ENCODE measurements around the gene PCED1B. TPM values are rescaled to one million over a fixed set of nuclear protein-coding genes. Genes with fewer than 3 reads are reported as not detected.

The PCED1B gene
- total and polyA plus RNA-seq, 4 donors: 0.55 to 3.6 (median 1.9) TPM

- Histone ChIP-seq H3K4me1 (ENCODE audit: control insufficient read depth, insufficient read depth, low read length) (no peaks in the 10 kb centered on the region), H3K36me3 (ENCODE audit: control insufficient read depth, insufficient read depth, low read length) (no peaks in the 10 kb centered on the region), H3K4me3 (ENCODE audit: low read depth, low read length) (no peak overlapping the region), H3K9me3 (ENCODE audit: control insufficient read depth, insufficient read depth, low read length) (peaks cover 2% of the 10 kb centered on the region), H3K27ac (ENCODE audit: low read depth, low read length) (no peak overlapping the region), H3K27me3 (ENCODE audit: control insufficient read depth, insufficient read depth, low read length) (no peaks in the 10 kb centered on the region)
- WGBS (ENCODE audit: insufficient coverage): 40% methylated on average over 1 of the region's 3 CpGs
- DNase-seq (ENCODE audit: low read depth in 4 of 6, low spot score in 6 of 6): peak in 2 of 6 donors; percentile 16 to 20
Observed at GRCh38 chr12:47155457-47156166, 76.2 kb downstream of the PCED1B start.

GRCh38 chr12:47156167-47156736, 76.8 kb downstream of the PCED1B start:
- WGBS (ENCODE audit: insufficient coverage): 58% methylated on average over 2 of the region's 2 CpGs
- Histone ChIP-seq H3K36me3 (ENCODE audit: control insufficient read depth, insufficient read depth, low read length) (no peaks in the 10 kb centered on the region), H3K27ac (ENCODE audit: low read depth, low read length) (no peak overlapping the region)

DNA sequence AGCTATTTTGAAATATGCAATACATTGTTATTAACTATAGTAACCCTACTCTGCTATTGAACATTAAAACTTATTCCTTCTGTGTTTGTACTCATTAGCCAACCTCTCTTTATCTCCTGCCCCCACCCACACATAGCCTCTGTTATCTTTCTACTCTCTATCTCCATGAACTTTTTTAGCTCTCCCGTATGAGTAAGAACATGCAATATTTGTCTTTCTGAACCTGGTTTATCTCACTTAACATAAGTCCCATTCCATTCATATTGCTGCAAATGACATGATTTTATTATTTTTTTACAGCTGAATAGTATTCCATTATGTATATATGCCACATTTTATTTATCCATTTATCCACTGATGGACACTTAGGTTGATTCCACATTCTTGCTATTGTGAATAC, 79.4 kb downstream of the PCED1B start:
- WGBS (ENCODE audit: insufficient coverage): no CpG with 5 or more reads among the region's 1 CpG
- Histone ChIP-seq H3K36me3 (ENCODE audit: control insufficient read depth, insufficient read depth, low read length) (no peaks in the 10 kb centered on the region), H3K27me3 (ENCODE audit: control insufficient read depth, insufficient read depth, low read length) (no peaks in the 10 kb centered on the region)

More at GRCh38 chr12:47156167-47156736, 76.8 kb downstream of the PCED1B start:
- no peak overlapping the region for H3K4me3 ChIP-seq (ENCODE audit: low read depth, low read length)
- DNase-seq (ENCODE audit: low read depth in 4 of 6, low spot score in 6 of 6): peak in 2 of 6 donors; percentile 3 to 11
- peaks cover 2% of the 10 kb centered on the region for H3K9me3 ChIP-seq (ENCODE audit: control insufficient read depth, insufficient read depth, low read length)
- no peaks in the 10 kb centered on the region for H3K27me3 ChIP-seq (ENCODE audit: control insufficient read depth, insufficient read depth, low read length)
- H3K4me1 ChIP-seq (ENCODE audit: control insufficient read depth, insufficient read depth, low read length): no peaks in the 10 kb centered on the region

DNA sequence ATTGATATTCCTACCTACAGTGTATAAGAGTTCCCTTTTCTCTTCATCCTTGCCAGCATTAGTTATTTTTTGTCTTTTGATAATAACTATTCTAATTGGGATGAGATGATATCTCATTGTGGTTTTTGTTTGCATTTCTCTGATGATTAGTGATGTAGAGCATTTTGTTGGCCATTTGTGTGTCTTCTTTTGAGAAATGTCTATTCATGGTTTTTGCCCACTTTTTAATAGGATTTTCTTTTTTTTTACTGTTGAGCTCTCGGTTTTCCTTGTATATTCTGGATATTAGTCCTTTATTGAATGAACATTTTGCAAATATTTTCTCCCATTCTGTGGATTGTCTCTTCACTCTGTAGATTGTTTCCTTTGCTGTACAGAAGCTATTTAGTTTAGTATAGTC, 79.9 kb downstream of the PCED1B start:
- Histone ChIP-seq H3K27me3 (ENCODE audit: control insufficient read depth, insufficient read depth, low read length) (no peaks in the 10 kb centered on the region), H3K27ac (ENCODE audit: low read depth, low read length) (no peak overlapping the region), H3K4me3 (ENCODE audit: low read depth, low read length) (no peak overlapping the region), H3K9me3 (ENCODE audit: control insufficient read depth, insufficient read depth, low read length) (peaks cover 2% of the 10 kb centered on the region), H3K4me1 (ENCODE audit: control insufficient read depth, insufficient read depth, low read length) (no peaks in the 10 kb centered on the region), H3K36me3 (ENCODE audit: control insufficient read depth, insufficient read depth, low read length) (no peaks in the 10 kb centered on the region)
- no peak for DNase-seq (ENCODE audit: low read depth in 4 of 6, low spot score in 6 of 6)
- WGBS (ENCODE audit: insufficient coverage): no CpG with 5 or more reads among the region's 1 CpG

More for the DNA sequence above, 79.4 kb downstream of the PCED1B start:
- Histone ChIP-seq H3K4me3 (ENCODE audit: low read depth, low read length) (no peak overlapping the region), H3K4me1 (ENCODE audit: control insufficient read depth, insufficient read depth, low read length) (no peaks in the 10 kb centered on the region), H3K9me3 (ENCODE audit: control insufficient read depth, insufficient read depth, low read length) (peaks cover 2% of the 10 kb centered on the region), H3K27ac (ENCODE audit: low read depth, low read length) (no peak overlapping the region)
- DNase-seq (ENCODE audit: low read depth in 4 of 6, low spot score in 6 of 6): no peak

GRCh38 chr12:47160316-47161244, 81.2 kb downstream of the PCED1B start:
- no peaks in the 10 kb centered on the region for H3K36me3 ChIP-seq (ENCODE audit: control insufficient read depth, insufficient read depth, low read length)
- DNase-seq (ENCODE audit: low read depth in 4 of 6, low spot score in 6 of 6): no peak
- peaks cover 2% of the 10 kb centered on the region for H3K9me3 ChIP-seq (ENCODE audit: control insufficient read depth, insufficient read depth, low read length)
- H3K4me1 ChIP-seq (ENCODE audit: control insufficient read depth, insufficient read depth, low read length): no peaks in the 10 kb centered on the region
- H3K27me3 ChIP-seq (ENCODE audit: control insufficient read depth, insufficient read depth, low read length): no peaks in the 10 kb centered on the region
- H3K27ac ChIP-seq (ENCODE audit: low read depth, low read length): no peak overlapping the region
- H3K4me3 ChIP-seq (ENCODE audit: low read depth, low read length): no peak overlapping the region
- 88% methylated on average over 1 of the region's 2 CpGs for WGBS (ENCODE audit: insufficient coverage)

GRCh38 chr12:47164116-47164515, 84.7 kb downstream of the PCED1B start:
- no peaks in the 10 kb centered on the region for H3K27me3 ChIP-seq (ENCODE audit: control insufficient read depth, insufficient read depth, low read length)
- H3K4me1 ChIP-seq (ENCODE audit: control insufficient read depth, insufficient read depth, low read length): no peaks in the 10 kb centered on the region
- H3K9me3 ChIP-seq (ENCODE audit: control insufficient read depth, insufficient read depth, low read length): peaks cover 2% of the 10 kb centered on the region
- no peak overlapping the region for H3K4me3 ChIP-seq (ENCODE audit: low read depth, low read length)
- H3K36me3 ChIP-seq (ENCODE audit: control insufficient read depth, insufficient read depth, low read length): no peaks in the 10 kb centered on the region
- DNase-seq (ENCODE audit: low read depth in 4 of 6, low spot score in 6 of 6): no peak
- no peak overlapping the region for H3K27ac ChIP-seq (ENCODE audit: low read depth, low read length)

GRCh38 chr12:47164724-47165439, 85.5 kb downstream of the PCED1B start:
- H3K4me1 ChIP-seq (ENCODE audit: control insufficient read depth, insufficient read depth, low read length): no peaks in the 10 kb centered on the region
- 79% methylated on average over 2 of the region's 2 CpGs for WGBS (ENCODE audit: insufficient coverage)
- peaks cover 2% of the 10 kb centered on the region for H3K9me3 ChIP-seq (ENCODE audit: control insufficient read depth, insufficient read depth, low read length)
- no peaks in the 10 kb centered on the region for H3K36me3 ChIP-seq (ENCODE audit: control insufficient read depth, insufficient read depth, low read length)
- no peak overlapping the region for H3K4me3 ChIP-seq (ENCODE audit: low read depth, low read length)
- H3K27me3 ChIP-seq (ENCODE audit: control insufficient read depth, insufficient read depth, low read length): no peaks in the 10 kb centered on the region
- no peak overlapping the region for H3K27ac ChIP-seq (ENCODE audit: low read depth, low read length)
- no peak for DNase-seq (ENCODE audit: low read depth in 4 of 6, low spot score in 6 of 6)

DNA sequence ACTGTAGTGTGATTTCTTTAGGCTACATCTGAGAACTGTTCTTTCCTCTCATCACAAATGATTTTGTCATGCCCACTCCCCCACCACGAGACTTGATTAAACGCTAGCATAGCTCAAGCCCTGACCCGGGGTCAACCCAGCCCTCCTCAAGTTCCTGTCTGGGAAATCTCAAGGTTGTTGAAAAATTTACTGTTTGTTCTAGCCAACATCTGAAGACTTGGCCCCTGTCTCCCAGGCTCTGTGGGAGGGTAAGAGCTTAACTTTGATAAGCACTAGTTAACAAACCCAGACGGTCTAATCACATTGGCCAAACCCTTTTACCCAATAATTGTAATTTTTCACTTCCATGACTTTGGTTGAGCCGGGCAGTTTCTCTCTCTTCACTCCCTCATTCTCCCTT, 86.5 kb downstream of the PCED1B start:
- no peak for DNase-seq (ENCODE audit: low read depth in 4 of 6, low spot score in 6 of 6)
- Histone ChIP-seq H3K27ac (ENCODE audit: low read depth, low read length) (no peak overlapping the region), H3K36me3 (ENCODE audit: control insufficient read depth, insufficient read depth, low read length) (no peaks in the 10 kb centered on the region), H3K4me3 (ENCODE audit: low read depth, low read length) (no peak overlapping the region), H3K9me3 (ENCODE audit: control insufficient read depth, insufficient read depth, low read length) (no peaks in the 10 kb centered on the region), H3K27me3 (ENCODE audit: control insufficient read depth, insufficient read depth, low read length) (no peaks in the 10 kb centered on the region), H3K4me1 (ENCODE audit: control insufficient read depth, insufficient read depth, low read length) (no peaks in the 10 kb centered on the region)
- no CpG with 5 or more reads among the region's 5 CpGs for WGBS (ENCODE audit: insufficient coverage)

GRCh38 chr12:47166365-47166764, 86.9 kb downstream of the PCED1B start:
- H3K4me1 ChIP-seq (ENCODE audit: control insufficient read depth, insufficient read depth, low read length): no peaks in the 10 kb centered on the region
- no peak overlapping the region for H3K4me3 ChIP-seq (ENCODE audit: low read depth, low read length)
- peaks cover under 1% of the 10 kb centered on the region for H3K9me3 ChIP-seq (ENCODE audit: control insufficient read depth, insufficient read depth, low read length)
- no peaks in the 10 kb centered on the region for H3K36me3 ChIP-seq (ENCODE audit: control insufficient read depth, insufficient read depth, low read length)
- H3K27me3 ChIP-seq (ENCODE audit: control insufficient read depth, insufficient read depth, low read length): no peaks in the 10 kb centered on the region
- no peak overlapping the region for H3K27ac ChIP-seq (ENCODE audit: low read depth, low read length)
- WGBS (ENCODE audit: insufficient coverage): no CpG with 5 or more reads among the region's 1 CpG
- DNase-seq (ENCODE audit: low read depth in 4 of 6, low spot score in 6 of 6): no peak
